HG02798 (cell line): ENCODE measurements around the gene CD8A.

Source experiments
- ATAC-seq: cut with Tn5 transposase; IDR thresholded peaks from one replicate; pipeline ENCODE4 v1.9.1; 2021; ENCODE audit warnings: mild to moderate bottlenecking; ENCODE audit not compliant: unreplicated experiment, poor library complexity

Gene CD8A

GRCh38 chr2:86781363-86781762, 9.3 kb downstream of the CD8A start:
- ATAC-seq, result no peak

GRCh38 chr2:86779971-86780370, 10.7 kb downstream of the CD8A start:
- no peak for ATAC-seq

- no peak for ATAC-seq
These were observed 11.8 kb downstream of the CD8A start for GRCh38 chr2:86778957-86779356.

GRCh38 chr2:86776532-86776931, 14.2 kb downstream of the CD8A start:
- ATAC-seq, result no peak

- no peak for ATAC-seq
These were observed 15.4 kb downstream of the CD8A start for GRCh38 chr2:86775338-86775737.

- no peak for ATAC-seq
These were observed 15.9 kb downstream of the CD8A start for GRCh38 chr2:86774862-86775261.

GRCh38 chr2:86772611-86773010, 18.1 kb downstream of the CD8A start:
- no peak for ATAC-seq

GRCh38 chr2:86770816-86771301, 19.9 kb downstream of the CD8A start:
- no peak for ATAC-seq

- ATAC-seq, result no peak
These were observed 20.9 kb downstream of the CD8A start for GRCh38 chr2:86769838-86770237.

- no peak for ATAC-seq
These were observed 22.3 kb downstream of the CD8A start for GRCh38 chr2:86768189-86768949.

- ATAC-seq, result no peak
These were observed 25.4 kb downstream of the CD8A start for GRCh38 chr2:86765310-86765695.

- ATAC-seq, result peak; percentile 68
These were observed 25.9 kb downstream of the CD8A start for GRCh38 chr2:86764661-86765309.

GRCh38 chr2:86760371-86760770, 30.3 kb downstream of the CD8A start:
- no peak for ATAC-seq

- ATAC-seq, result no peak
These were observed 32.3 kb downstream of the CD8A start for GRCh38 chr2:86758405-86758804.

- ATAC-seq, result no peak
These were observed 37.1 kb downstream of the CD8A start for GRCh38 chr2:86753606-86754005.

- no peak for ATAC-seq
These were observed 37.8 kb downstream of the CD8A start for GRCh38 chr2:86752934-86753333.

GRCh38 chr2:86751778-86752177, 38.9 kb downstream of the CD8A start:
- ATAC-seq, result no peak

- no peak for ATAC-seq
These were observed 40.4 kb downstream of the CD8A start for GRCh38 chr2:86750240-86750839.

- peak; percentile 64 for ATAC-seq
These were observed 42.7 kb downstream of the CD8A start for GRCh38 chr2:86747711-86748639.

GRCh38 chr2:86746939-86747338, 43.8 kb downstream of the CD8A start:
- no peak for ATAC-seq
